GM18498 (cell line): ENCODE data around the gene CACNA1G.

Source experiments
- ATAC-seq: cut with Tn5 transposase; IDR thresholded peaks from one replicate; pipeline ENCODE4 v1.9.1; 2021; ENCODE audit warnings: mild to moderate bottlenecking, moderate library complexity; ENCODE audit not compliant: unreplicated experiment

CACNA1G gene

DNA sequence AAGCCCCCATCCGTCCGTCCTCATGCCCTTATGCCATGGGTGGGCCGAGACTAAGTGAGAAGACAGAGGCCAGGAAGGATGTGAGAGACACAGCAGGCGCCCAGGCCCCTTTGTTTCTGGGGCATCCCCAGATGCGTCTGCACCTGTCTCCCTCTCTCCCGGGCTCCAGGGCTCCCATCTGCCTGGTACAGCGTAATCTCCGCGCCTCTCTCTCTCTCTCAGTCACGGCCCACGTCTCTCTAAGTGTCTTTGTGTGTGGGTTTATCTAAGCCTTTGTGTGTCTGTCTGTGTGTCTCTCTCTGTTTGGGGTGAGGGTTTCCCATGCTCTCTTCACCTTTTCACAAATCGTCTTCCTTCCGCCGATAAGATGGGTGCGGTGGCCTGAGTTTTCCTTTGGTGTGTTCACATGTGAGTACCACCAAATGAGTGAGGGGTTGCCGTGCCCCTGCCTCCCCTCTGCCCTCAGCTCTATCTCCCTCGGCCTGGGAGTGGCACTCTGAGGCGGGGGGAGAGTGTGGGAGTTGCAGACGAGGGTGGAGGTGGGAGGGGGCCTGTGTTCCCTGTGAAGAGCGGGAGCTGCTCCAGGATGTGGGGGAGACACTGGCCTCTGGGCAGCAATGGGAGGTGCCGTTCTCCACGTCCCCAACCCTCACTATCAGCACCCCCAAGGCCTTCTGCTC lies 48.3 kb downstream of the CACNA1G start:
- no peak for ATAC-seq

DNA sequence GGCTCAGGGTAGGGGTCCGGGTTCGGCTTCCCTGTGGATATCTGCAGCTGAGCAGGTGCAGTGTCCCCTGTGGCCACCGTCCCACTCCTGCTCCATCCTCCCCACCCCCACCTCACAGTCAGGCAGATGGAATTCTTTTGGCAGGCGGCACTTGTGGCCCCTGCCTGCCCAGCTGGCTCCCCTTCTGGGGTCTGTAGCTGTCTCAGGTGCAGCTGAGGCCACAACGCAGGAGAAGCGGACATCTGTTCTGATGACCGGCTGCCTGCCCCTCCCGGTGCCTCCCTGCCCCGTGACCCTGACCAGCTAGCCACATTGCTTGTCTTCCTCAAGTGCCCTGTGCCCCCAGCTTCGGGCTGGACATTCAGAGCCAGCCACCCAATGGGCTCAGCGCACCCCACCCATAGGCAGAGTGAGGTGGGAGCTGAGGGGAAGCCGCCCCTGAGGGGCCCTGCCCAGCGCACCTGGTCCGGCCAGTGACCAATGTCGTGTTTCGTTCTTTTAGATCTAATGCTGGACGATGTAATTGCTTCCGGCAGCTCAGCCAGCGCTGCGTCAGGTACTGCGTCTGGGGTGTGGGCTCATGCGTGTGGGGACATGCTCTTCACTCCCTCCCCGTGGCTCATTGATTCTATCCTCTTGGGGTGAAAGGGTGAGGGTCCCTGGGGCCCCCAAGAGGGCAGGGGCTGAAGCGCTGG lies 49.0 kb downstream of the CACNA1G start:
- no peak for ATAC-seq

DNA sequence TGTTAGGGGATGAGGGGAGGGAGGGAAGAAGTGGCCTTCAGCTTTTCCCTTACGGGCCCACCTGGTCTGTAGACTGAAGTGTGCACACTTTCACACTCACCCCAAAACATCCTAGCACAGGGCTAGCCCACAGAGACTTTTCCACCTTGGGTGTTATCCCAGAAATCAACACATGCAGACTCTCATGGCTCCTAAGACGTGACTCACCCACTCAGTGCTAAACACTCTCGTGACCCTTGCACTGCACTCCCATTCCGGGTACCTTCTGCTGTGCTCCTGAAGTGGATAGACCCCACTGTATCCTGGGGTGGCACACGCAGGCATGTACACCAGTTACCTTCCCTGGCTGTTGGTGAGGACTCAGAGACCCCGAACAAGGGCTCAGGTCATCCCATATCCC lies 51.1 kb downstream of the CACNA1G start:
- no peak for ATAC-seq

DNA sequence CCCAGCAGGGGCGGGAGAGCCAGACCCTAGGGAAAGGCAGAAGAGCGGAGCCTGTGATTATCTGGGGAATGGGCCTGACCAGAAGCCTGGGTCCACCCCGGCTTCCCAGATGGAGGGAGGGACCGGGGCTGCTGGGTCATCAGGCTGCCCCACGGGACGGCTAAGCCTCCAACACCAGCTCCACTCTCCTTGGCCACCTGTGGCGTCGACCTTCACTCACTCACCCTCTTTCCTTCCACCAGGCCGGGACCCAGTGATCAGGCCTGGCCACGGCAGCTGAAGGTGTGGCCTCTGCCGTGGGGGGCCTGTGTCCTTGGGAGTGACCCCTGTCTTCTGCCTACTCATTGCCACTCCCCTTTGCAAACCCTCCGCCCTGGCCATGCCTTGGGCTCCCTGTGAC lies 51.8 kb downstream of the CACNA1G start:
- ATAC-seq = no peak

DNA sequence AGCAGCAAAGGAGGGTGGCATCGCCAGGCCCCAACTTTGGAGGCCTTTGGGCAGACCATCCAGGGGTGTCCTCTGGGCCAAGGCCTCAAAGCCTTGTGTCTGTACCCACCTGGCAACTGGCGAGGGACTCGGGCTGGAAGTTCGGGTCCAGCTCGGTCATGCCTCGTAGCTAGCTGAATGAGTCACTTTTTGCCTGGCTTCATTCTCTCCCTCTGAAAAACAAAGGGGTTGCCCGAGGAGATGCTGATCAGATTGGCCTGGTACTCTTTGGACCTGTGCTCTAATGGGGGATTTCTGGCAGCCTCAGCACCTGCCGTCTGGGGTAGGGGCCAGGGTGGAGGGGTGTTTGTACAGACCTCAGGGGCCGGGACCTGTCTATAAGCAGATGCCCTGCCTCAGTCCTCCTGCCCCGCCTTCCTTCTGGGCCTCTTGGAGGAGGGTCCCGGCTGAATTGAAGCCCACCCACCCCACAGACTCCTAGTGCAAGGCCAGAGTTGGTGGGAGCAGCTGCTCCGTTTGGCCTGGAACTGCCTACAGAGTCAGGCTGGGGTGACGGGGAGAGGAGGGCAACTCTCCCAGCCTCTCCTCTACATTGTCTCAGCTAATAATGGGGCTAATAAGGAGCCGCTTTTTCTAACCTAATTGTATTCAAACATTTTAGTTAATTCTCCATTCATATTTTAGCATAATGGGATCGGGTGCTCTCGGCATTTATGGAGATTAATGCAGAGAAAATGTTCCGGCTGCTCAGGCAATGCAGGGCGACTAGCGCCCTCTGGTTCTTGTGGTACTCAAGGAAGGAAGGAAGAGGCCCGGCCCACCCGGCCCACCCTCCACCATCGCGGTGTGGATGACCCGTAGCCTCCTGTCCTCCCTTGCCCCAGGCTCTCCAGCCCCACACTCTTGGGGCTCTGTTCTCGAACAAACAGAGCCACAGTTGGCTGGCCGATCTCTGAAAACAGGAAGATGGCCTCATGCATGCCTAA lies 52.8 kb downstream of the CACNA1G start:
- ATAC-seq = no peak

DNA sequence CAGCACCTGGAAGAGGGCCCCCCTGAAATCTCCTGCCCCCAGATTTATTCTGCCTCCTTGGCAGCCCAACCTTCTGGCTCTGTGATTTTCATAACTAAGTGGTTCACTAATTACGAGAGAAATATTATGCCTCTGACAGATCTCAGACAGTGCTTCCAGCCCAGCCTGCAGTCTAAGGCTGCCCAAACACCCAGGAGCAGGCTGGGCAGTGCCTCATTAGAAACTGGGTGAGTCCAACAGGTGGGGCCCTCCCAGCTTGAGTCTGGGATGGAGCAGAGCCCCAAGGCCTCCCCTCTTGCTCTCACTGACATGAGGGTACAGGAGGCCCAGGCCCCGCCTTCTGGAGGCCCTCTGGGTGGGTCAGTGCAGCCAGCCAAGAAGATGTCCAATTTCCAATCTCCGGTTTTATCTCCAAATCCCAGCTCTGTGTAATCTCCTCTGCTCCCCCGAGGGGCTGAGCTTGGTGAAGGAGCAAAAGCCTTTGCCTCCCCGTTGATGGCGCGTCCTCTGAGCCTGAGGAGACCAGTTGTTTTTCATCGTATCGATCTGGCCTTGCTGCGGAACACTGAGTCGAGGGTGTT lies 54.0 kb downstream of the CACNA1G start:
- ATAC-seq = no peak

DNA sequence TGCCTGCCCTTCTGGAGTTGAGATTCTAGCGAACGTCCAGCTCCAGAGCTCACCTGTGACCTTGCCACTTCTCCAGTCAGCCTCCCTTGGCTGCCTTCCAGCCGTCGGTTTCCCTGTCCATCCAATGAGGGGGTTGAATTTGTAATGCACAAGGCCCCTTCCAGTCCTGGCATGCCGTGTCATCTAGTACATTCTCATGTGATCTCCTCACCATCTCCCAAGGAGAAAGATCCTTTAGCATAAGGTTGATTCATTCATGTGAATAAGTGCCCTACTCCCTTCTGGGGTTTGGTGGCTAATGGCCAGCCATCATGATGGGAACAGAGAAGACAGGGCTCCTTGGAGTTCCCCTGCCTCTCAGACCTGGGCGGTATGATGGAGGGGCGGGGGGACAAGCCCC lies 55.3 kb downstream of the CACNA1G start:
- no peak for ATAC-seq

DNA sequence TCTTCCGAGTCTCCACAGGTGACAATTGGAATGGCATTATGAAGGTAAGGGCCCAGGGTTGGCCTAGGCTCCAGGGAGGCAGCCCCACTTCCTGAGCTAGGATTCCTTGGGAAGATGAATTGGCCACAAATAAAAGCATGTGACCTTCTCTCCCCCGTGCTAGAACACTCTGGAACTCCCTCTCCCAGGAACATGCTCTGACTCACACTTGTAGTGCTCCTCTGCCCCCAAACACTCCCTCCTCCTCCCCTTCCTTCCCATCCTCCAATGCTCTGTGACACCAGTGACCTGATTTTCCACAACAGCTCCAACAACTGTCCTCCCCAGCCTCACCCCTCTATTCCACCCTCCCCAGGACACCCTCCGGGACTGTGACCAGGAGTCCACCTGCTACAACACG lies 57.8 kb downstream of the CACNA1G start:
- no peak for ATAC-seq

DNA sequence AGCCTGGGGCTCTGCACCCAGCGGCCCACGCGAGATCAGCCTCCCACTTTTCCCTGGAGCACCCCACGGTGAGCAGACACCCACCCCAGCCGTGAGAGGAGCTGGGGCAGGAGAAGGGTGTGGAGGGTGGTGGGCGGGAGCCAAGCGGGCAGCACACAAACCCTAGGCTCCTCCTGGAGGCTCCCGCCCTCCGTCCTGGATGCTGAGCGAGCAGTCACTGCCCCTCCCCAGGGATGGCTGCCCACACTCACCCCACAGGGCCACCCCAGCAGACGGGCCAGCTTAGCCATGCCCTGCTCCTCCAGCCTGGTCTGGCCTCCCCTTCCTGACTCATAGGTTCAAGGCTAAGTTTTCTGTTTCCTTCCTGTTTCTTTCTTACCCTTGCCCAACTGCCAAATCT lies 58.4 kb downstream of the CACNA1G start:
- ATAC-seq = no peak

DNA sequence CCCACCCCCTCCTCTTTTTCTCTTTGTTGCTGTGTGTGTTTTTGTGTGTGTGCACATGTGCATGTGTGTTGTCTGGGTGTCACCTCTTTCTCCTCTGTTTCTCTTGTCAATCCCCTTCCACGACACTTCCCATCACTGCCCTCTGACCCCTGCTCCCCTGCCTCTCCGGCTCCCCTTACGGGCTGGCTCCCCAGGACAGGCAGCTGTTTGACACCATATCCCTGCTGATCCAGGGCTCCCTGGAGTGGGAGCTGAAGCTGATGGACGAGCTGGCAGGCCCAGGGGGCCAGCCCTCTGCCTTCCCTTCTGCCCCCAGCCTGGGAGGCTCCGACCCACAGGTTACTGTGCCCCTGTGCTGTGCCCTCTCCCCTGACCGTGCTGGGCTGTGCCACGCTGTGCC lies 59.0 kb downstream of the CACNA1G start:
- no peak for ATAC-seq

DNA sequence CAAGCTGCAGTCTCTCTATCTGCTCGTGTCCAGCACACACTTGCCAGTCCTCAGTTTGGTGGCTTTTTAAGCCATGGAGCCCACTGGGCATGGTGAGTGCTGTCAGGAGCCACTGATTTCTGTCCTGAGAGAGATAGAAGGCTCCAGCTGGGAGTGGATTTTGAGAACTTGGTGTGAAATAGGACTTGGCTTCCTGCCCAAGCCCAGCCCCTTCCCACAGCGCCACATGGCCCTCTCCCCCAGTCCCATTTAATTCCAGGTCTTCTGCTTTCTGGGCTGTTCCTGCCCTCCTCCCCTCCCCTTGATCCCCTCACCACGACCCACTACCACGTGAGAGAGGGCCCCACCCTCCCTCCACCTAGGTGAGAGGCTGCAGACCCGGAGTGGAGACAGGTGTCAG lies 59.7 kb downstream of the CACNA1G start:
- no peak for ATAC-seq

DNA sequence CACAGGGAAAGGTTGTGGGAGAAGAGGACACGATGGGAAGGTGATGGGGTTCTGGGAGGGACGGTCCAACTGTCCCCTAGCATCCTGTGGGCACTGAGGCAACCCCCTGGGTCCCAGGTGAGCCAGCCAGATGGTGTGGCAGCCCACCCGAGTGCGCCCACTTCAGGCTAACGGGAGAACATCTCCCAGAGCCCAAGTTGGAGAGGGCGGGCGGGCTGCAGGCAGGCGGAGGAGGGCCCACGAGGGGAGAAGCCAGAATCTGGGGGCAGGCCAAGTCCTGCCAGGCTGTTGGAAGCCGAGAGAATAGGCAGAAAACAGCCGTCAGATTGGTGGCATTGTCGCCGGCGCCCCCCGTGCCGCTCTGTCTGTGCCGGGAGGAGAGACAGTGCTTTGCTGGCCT lies 60.3 kb downstream of the CACNA1G start:
- no peak for ATAC-seq

DNA sequence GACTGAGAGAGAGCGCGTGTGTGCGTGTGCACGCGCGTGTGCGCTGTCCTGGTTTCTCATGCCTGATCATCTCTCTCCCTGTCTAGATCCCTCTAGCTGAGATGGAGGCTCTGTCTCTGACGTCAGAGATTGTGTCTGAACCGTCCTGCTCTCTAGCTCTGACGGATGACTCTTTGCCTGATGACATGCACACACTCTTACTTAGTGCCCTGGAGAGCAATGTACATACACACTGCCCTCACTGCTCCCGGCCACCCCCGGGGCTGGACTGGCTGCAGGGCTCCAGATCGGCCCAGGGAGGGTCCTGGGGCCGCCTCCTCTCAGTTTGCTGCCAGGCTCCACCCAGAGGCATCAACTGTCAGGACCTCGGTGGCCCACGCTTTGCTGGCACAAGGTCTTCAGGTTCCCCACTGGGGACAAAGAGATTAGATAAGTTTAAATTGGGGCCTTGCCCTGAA lies 61.1 kb downstream of the CACNA1G start:
- ATAC-seq = no peak

DNA sequence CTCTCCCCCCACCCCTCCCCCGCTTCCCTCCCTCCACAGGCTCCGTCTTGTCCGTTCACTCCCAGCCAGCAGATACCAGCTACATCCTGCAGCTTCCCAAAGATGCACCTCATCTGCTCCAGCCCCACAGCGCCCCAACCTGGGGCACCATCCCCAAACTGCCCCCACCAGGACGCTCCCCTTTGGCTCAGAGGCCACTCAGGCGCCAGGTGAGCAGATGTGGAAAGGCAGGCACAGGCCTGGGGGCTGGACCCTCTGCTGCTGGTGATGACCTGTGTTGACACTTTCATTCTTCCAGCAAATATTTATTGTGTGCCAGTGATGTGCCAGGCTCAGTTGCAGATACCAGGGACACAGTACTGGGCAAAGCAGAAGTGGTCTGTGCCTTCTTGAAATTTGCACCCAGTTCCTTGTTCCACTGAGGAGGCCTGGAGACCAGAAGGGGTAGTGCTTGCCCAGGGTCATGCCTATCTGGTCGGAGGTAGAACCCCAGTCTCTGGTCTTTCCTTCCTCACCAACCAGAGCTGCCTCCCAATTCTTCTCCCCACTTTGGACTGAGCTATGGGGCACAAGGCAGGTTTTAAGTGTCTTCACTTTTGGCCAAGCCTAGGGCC lies 63.9 kb downstream of the CACNA1G start:
- no peak for ATAC-seq

DNA sequence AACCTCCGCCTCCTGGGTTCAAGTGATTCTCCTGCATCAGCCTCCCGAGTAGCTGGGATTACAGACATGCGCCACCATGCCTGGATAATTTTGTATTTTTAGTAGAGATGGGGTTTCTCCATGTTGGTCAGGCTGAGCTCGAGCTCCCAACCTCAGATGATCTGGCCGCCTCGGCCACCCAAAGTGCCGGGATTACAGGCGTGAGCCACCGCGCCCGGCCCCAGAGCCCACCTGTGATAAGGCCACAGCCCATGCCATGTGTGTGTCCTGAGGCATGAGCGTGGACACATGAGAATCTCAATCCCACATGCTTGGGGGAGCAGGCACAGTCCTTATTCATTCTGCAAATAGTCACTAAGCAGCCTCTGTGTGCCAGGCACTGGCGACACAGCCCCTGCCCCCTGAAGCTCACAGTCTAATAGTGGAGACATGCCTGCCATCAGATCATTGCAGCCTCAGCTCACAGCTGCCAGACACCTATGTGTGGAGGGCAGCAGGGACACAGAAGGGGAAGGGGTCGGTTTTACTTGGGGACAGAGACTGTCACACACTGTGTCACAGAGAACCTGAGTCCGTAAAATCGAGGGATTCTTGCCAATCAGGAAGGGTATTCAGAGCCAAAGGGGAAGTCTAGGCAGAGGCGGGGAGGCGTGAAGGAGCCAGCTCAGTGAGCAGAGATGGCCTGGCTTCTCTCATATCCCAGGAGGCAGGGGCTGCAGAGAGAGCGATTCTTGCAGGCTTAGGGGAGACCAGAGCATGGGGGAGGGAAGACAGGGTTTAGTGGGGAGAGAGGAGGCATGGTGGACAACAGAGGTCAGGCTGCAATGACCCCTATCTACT lies 64.7 kb downstream of the CACNA1G start:
- ATAC-seq = no peak

DNA sequence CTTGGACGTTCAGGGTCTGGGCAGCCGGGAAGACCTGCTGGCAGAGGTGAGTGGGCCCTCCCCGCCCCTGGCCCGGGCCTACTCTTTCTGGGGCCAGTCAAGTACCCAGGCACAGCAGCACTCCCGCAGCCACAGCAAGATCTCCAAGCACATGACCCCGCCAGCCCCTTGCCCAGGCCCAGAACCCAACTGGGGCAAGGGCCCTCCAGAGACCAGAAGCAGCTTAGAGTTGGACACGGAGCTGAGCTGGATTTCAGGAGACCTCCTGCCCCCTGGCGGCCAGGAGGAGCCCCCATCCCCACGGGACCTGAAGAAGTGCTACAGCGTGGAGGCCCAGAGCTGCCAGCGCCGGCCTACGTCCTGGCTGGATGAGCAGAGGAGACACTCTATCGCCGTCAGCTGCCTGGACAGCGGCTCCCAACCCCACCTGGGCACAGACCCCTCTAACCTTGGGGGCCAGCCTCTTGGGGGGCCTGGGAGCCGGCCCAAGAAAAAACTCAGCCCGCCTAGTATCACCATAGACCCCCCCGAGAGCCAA lies 65.6 kb downstream of the CACNA1G start:
- ATAC-seq = no peak

DNA sequence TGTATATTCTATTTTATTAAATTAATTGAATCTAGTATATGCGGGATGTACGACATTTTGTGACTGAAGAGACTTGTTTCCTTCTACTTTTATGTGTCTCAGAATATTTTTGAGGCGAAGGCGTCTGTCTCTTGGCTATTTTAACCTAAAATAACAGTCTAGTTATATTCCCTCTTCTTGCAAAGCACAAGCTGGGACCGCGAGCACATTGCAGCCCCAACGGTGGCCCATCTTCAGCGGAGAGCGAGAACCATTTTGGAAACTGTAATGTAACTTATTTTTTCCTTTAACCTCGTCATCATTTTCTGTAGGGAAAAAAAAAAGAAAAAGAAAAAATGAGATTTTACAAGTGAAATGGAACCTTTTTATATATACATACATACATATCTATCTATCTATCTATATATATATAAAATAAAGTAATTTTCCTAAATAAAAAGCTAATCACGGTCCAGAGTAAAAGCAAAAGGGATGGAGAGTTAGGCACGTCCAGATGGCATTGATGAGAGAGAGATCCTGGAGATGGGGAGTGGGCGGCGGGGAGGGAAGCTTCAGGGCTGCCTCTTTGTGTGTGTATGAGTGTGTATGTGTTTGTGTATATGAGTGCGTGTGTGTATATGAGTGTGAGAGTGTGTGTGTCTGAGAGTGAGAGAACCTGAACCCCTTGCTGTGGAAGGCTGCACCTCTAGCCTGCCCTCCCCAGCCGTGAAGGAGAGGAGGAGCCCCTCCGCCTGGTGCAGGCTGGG lies 66.7 kb downstream of the CACNA1G start:
- no peak for ATAC-seq

DNA sequence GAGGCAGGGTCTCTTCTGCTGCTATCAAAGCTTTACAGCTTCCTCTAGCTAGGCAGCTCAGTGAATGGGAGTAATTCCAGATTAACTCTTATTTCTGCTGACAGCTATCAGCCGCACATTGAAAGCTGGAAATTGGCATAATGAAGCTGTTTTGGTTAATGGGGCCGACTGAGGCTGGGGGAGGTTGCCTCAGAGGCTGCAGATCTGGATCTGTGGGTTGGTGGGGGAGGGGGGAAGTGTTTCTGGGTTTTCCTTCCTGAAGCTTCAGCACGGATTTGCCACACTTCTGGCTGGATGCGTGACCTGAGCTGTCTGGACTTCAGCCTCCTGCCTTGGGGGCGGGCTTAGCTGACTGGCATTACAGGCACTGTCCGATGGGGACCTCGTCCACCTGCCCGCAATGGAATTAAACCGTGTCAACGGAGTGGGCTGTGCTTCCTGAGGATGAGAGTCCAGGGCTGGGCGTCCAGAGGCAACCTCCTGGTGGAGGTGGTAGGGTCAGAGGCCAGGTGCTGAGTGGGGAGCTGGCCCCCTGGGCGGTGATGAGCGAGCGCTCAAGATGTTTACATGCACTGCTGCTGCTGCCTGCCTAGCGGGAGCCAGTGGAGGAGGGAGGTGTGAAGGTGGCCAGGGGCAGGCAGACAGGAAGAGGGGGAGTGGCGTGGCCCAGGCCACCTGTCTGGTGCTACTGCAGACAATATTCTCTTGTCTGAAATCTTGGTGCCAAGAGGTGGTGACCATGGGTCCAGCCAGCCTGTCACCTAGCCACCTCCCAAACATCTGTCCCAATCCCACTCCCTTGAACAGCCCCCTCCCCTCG lies 67.5 kb downstream of the CACNA1G start:
- no peak for ATAC-seq
